Prostate gland (tissue), 2 donors: ENCODE data around the gene RAB40C.

Experiments
- CTCF ChIP-seq, 4 experiments: fragments of 200-600 bp in 2 of 4; fragments of 450-650 bp in 2 of 4; sonication (generic) in 2 of 4; IDR thresholded peaks; 1 replicate in 3 of 4; 2 replicates in 1 of 4; pipeline ENCODE4 v1.5.1; 2016 to 2019; ENCODE audit warnings: antibody characterized with exemption in 4 of 4, mild to moderate bottlenecking in 2 of 4, moderate library complexity in 2 of 4
- POLR2A ChIP-seq: fragments of 450-650 bp; IDR thresholded peaks from one replicate; pipeline ENCODE4 v1.6.1; 2016; ENCODE audit warnings: antibody characterized with exemption, mild to moderate bottlenecking
- POLR2AphosphoS5 ChIP-seq: sonication (generic); formaldehyde crosslinking; IDR thresholded peaks from one replicate; pipeline ENCODE4 v1.6.1; 2017; ENCODE audit warnings: antibody characterized with exemption

GRCh38 chr16:627454-628239 is 37.8 kb downstream of the RAB40C start:
- TF ChIP-seq POLR2AphosphoS5: no peak
- TF ChIP-seq CTCF (IDR thresholded peaks at IDR 0.05): no peak
- TF ChIP-seq POLR2A: no peak
